Large intestine (tissue), 3 donors: ENCODE measurements around the gene TJP3. TPM values are rescaled to one million over a fixed set of nuclear protein-coding genes. Genes with fewer than 3 reads are reported as not detected.

Experiments
- DNase-seq, 2 donors: peaks; one replicate each; pipeline versions ENCODE4 v3.0.0 to v3.0.0-alpha.2; 2013
- H3K27ac ChIP-seq: one replicate; pipeline ENCODE4 v1.5.1; 2013; ENCODE audit warnings: low read length
- H3K27me3 ChIP-seq: 2 replicates; pipeline ENCODE4 v1.6.1; 2013; ENCODE audit warnings: low read length; ENCODE audit not compliant: control insufficient read depth, insufficient read depth
- H3K36me3 ChIP-seq: 2 replicates; pipeline ENCODE4 v1.6.1; 2013; ENCODE audit warnings: low read length; ENCODE audit not compliant: control insufficient read depth, insufficient read depth
- H3K4me1 ChIP-seq: one replicate; pipeline ENCODE4 v1.6.1; 2013; ENCODE audit warnings: low read length; ENCODE audit not compliant: control insufficient read depth, insufficient read depth
- H3K4me3 ChIP-seq: one replicate; pipeline ENCODE4 v1.5.1; 2013; ENCODE audit warnings: low read length
- H3K9me3 ChIP-seq: one replicate; pipeline ENCODE4 v1.6.1; 2013; ENCODE audit warnings: mild to moderate bottlenecking, low read depth, low read length, moderate library complexity; ENCODE audit not compliant: control insufficient read depth
- WGBS: methylation state at CpG from one replicate; pipeline ENCODE4 v1.1.5; 2013; ENCODE audit warnings: low lambda C conversion rate; ENCODE audit not compliant: insufficient coverage; 5-methylcytosine and 5-hydroxymethylcytosine counted together
- polyA plus RNA-seq: library from polyadenylated mRNA; unstranded; fragments of 120-200 nt; gene quantifications from one replicate; pipeline ENCODE4 v1.2.1, GENCODE V29; 2013

Gene TJP3
- polyA plus RNA-seq, 1 donor, result 73.4 TPM

DNA sequence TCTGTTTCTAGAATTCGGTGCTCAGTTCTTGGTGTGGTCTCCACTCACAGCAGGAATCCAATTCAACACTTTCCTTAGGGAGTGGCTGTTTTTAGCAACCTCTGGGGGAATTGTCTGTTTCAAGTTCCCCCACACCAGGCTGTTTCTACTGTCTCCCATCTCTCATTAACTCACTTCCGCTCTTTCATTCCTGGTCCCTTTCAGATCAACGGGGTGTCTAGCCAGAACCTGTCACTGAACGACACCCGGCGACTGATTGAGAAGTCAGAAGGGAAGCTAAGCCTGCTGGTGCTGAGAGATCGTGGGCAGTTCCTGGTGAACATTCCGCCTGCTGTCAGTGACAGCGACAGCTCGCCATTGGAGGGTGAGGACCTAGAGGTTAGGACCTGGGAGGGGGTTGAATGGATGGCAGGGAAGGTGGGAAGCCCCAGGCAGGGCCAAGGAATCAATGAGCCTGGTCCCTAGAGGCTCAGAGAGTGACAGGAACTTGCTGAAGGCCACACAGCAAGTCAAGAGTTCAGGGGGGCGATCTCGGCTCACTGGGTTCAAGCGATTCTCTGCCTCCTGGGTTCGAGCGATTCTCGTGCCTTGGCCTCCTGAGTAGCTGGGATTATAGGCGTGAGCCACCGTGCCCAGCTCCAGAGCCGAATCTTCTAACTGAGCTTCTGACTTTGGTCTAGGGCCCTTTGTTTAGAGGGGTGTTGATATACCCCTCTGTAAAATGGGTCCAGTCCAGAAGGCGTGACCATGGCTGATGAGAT is 25.5 kb downstream of the TJP3 start:
- H3K4me1 ChIP-seq, result no peaks in the 10 kb centered on the region
- H3K27me3 ChIP-seq, result no peaks in the 10 kb centered on the region
- no peak overlapping the region for H3K4me3 ChIP-seq
- H3K9me3 ChIP-seq, result peaks cover 7% of the 10 kb centered on the region
- 40% methylated on average over 1 of the region's 20 CpGs for WGBS
- H3K36me3 ChIP-seq, result peaks cover 67% of the 10 kb centered on the region
- DNase-seq, result no peak
- no peak overlapping the region for H3K27ac ChIP-seq

DNA sequence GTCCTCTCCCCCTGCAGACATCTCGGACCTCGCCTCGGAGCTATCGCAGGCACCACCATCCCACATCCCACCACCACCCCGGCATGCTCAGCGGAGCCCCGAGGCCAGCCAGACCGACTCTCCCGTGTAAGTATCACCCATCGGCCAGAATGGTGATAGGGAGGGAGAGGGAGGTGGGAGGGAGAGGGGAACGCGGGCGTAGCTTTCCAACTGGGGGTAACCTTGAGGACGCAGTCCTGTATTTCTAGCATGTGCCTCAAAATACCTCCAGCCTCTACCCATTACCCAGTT is 26.1 kb downstream of the TJP3 start:
- Histone ChIP-seq H3K27ac (no peak overlapping the region), H3K4me1 (no peaks in the 10 kb centered on the region), H3K4me3 (no peak overlapping the region), H3K9me3 (peaks cover 7% of the 10 kb centered on the region), H3K27me3 (no peaks in the 10 kb centered on the region), H3K36me3 (peaks cover 68% of the 10 kb centered on the region)
- no CpG with 5 or more reads among the region's 14 CpGs for WGBS
- DNase-seq, result no peak

DNA sequence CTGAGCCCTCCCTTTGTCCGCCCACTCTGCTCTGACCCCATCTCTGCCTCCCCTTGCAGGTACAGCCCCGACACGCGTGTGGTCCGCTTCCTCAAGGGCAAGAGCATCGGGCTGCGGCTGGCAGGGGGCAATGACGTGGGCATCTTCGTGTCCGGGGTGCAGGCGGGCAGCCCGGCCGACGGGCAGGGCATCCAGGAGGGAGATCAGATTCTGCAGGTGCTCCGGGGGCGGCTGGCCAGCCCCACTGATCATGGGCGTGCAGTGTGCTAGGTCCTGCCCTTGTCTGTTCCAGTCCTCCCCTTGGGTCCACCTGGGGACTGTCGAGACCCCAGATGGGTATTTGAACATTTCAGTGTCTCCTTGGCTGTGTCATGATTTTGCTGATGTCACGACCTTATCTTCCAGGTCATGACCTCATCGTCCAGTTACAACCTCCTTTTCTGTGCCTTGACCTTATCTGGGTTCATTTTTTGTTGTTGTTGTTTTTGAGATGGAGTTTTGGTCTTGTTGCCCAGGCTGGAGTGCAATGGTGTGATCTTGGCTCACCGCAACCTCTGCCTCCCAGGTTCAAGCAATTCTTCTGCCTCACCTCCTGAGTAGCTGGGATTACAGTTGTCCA is 28.0 kb downstream of the TJP3 start:
- Histone ChIP-seq H3K27ac (no peak overlapping the region), H3K9me3 (no peaks in the 10 kb centered on the region), H3K4me3 (no peak overlapping the region), H3K36me3 (peaks cover 68% of the 10 kb centered on the region), H3K27me3 (no peaks in the 10 kb centered on the region), H3K4me1 (no peaks in the 10 kb centered on the region)
- no peak for DNase-seq
- no CpG with 5 or more reads among the region's 21 CpGs for WGBS

DNA sequence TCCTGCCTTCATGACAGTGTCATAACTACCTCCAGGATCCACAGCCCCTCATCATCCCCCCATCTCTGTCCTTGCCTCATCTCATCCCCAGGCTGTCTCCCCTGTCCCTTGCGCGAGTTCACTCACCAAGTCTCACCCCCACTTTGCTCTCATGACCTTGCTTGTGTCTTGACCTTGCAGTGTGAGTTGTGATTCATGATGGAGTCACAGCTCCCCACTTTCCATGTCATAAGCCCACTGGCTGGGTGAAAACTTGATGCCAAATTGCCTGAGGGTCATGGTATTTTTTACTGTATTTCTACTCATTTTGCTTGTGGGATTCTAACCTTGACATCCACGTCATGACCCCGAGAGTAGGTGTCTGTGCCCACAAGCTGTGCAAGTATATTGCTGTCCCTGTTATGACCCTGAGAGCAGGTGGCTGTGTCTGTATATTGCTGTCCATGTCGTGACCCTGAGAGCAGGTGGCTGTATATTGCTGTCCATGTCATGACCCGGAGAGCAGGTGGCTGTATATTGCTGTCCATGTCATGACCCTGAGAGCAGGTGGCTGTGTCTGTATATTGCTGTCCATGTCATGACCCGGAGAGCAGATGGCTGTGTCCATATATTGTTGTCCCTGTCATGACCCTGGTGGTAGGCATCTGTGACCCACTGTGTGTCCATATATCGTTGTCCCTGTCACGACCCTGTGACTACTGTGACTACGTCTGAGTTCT is 29.5 kb downstream of the TJP3 start:
- H3K36me3 ChIP-seq, result peaks cover 59% of the 10 kb centered on the region
- no peaks in the 10 kb centered on the region for H3K27me3 ChIP-seq
- no peaks in the 10 kb centered on the region for H3K4me1 ChIP-seq
- H3K27ac ChIP-seq, result no peak overlapping the region
- no peak overlapping the region for H3K4me3 ChIP-seq
- 100% methylated on average over 1 of the region's 10 CpGs for whole genome bisulfite sequencing
- no peaks in the 10 kb centered on the region for H3K9me3 ChIP-seq
- DNase-seq, result no peak

DNA sequence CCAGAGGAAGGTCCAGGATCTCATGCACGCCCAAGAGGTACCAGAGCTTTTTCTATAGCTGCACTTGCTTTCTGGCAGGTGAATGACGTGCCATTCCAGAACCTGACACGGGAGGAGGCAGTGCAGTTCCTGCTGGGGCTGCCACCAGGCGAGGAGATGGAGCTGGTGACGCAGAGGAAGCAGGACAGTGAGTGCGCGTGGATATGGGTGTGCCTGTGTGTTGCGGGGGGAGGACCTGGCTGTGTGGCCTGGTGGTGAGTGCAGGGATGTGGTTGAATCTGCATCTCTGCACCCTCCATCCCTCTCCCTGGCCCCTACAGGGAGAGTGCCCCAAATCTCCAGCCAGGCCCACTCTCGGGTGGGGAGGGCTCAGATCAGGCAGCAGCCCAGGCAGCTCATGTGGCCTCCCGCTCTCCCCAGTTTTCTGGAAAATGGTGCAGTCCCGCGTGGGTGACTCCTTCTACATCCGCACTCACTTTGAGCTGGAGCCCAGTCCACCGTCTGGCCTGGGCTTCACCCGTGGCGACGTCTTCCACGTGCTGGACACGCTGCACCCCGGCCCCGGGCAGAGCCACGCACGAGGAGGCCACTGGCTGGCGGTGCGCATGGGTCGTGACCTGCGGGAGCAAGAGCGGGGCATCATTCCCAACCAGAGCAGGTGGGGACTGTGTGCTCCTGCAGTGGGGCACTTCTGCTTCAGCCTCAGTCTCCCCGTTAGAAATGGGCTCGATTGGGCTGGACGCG is 30.5 kb downstream of the TJP3 start:
- no peak for DNase-seq
- Histone ChIP-seq H3K9me3 (no peaks in the 10 kb centered on the region), H3K36me3 (peaks cover 61% of the 10 kb centered on the region), H3K27ac (no peak overlapping the region), H3K4me3 (no peak overlapping the region), H3K4me1 (no peaks in the 10 kb centered on the region), H3K27me3 (no peaks in the 10 kb centered on the region)
- WGBS, result no CpG with 5 or more reads among the region's 32 CpGs

DNA sequence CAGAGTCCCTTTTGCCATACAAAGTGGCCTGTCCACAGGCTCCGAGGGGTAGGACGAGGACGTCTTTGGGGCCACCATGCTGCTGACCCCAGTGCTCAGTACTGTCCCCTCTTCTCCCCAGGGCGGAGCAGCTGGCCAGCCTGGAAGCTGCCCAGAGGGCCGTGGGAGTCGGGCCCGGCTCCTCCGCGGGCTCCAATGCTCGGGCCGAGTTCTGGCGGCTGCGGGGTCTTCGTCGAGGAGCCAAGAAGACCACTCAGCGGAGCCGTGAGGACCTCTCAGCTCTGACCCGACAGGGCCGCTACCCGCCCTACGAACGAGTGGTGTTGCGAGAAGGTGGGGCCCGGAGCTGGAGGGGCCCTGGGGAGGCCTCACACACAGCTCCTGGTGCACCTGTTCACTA is 32.2 kb downstream of the TJP3 start:
- 100% methylated on average over 6 of the region's 24 CpGs for WGBS
- no peak for DNase-seq
- Histone ChIP-seq H3K27me3 (no peaks in the 10 kb centered on the region), H3K4me3 (no peak overlapping the region), H3K27ac (no peak overlapping the region), H3K9me3 (no peaks in the 10 kb centered on the region), H3K4me1 (no peaks in the 10 kb centered on the region), H3K36me3 (peaks cover 55% of the 10 kb centered on the region)

DNA sequence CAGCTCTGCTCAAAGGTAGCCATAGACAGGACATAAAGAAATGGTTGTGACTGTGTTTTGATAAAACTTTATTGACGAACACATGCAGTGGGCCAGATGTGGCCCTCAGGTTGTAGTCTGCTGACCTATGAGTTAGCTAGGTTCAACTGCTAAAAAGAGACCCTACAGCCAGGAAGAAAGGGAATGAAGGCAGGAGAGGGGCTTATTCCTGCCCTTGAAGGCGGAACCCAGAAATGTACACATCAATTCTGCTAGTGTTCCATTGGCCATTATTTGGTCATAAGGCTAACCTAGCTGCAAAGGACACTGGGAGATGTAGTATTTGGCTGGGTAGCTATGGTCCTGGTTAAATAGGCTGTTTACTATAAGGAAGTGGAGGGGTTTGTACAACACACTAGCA is 35.3 kb downstream of the TJP3 start:
- Histone ChIP-seq H3K9me3 (no peaks in the 10 kb centered on the region), H3K4me1 (no peaks in the 10 kb centered on the region), H3K27ac (no peak overlapping the region), H3K36me3 (peaks cover 50% of the 10 kb centered on the region), H3K4me3 (no peak overlapping the region), H3K27me3 (no peaks in the 10 kb centered on the region)
- no peak for DNase-seq
- no CpG with 5 or more reads among the region's 2 CpGs for WGBS

DNA sequence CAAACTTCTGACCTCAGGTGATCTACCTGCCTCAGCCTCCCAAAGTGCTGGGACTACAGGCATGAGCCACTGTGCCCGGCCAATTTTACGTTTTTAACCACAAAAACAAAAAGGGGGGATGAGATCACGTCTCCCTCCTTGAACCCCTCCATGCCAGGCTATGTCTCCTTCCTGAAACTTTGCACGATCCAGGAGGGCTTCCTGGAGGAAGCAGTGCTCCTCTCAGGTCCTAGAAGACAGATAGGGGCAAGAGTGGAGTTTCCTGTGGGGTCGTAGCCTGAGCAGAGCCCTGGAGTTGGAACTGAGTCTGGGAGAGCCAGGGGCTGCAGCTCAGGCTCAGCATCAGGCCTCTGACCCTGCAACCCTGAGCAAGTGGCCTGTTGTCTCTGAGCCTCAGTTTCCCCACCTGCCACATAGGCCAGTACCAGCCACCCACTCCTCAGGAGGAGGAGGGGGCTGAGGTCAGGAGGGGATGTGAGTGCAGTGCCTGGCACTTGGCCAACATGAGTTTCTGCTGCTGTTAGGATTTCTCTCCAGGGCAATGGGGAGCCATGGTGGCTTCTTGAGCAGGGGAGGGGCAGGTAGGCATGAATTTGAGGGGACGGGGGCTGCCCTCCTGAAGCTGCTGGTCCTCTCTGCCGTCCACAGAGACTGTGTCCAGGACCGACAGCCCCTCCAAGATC is 37.3 kb downstream of the TJP3 start:
- Histone ChIP-seq H3K4me1 (no peaks in the 10 kb centered on the region), H3K36me3 (peaks cover 54% of the 10 kb centered on the region), H3K27me3 (no peaks in the 10 kb centered on the region), H3K4me3 (no peak overlapping the region), H3K9me3 (no peaks in the 10 kb centered on the region), H3K27ac (no peak overlapping the region)
- no peak for DNase-seq
- WGBS, result no CpG with 5 or more reads among the region's 8 CpGs

DNA sequence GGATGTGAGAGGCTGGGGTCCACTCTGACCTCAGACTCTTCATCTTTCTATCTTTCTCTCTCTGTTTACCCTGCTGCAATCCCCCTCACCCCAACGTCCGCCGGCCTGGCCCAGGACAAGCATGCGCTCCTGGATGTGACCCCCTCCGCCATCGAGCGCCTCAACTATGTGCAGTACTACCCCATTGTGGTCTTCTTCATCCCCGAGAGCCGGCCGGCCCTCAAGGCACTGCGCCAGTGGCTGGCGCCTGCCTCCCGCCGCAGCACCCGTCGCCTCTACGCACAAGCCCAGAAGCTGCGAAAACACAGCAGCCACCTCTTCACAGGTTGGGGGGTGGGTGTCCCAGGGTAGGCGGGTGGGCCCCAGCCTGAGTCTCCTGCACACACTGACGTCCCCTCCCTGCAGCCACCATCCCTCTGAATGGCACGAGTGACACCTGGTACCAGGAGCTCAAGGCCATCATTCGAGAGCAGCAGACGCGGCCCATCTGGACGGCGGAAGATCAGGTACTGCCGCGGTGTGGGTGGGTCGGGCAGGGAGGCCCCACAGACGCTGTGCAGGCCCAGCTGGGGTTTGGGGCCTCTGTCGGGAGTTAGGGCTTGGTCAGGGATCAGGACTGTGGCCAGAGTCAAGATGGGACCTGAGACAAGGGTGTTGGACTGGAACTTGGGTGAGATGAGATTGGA is 38.3 kb downstream of the TJP3 start:
- Histone ChIP-seq H3K4me3 (no peak overlapping the region), H3K27me3 (no peaks in the 10 kb centered on the region), H3K27ac (no peak overlapping the region), H3K9me3 (no peaks in the 10 kb centered on the region), H3K4me1 (no peaks in the 10 kb centered on the region), H3K36me3 (peaks cover 58% of the 10 kb centered on the region)
- no CpG with 5 or more reads among the region's 31 CpGs for WGBS
- DNase-seq, result no peak
